LNCaP clone FGC (cell line): ENCODE measurements around the gene CCDC12.
A peak's percentile ranks its signal among the peaks of the same experiment; 100 is the strongest.
"Not testable (repeated sequence)": the region's sequence is repeated elsewhere in the genome, so short reads cannot be mapped to it uniquely, and the experiment has no call there.

Source experiments
- DNase-seq: peaks from one replicate; pipeline ENCODE4 v3.0.0-alpha.2; 2011; ENCODE audit warnings: low read depth
- H3K4me3 ChIP-seq: 2 replicates; pipeline ENCODE4 v1.5.1; 2011; ENCODE audit warnings: mild to moderate bottlenecking, low read depth, low read length, control low read depth
- TF ChIP-seq, protein P1 (sequence below): IDR thresholded peaks from 2 replicates; pipeline ENCODE4 v1.5.1; 2012; ENCODE audit warnings: mild to moderate bottlenecking; ENCODE audit not compliant: control insufficient read depth, insufficient read depth; ENCODE audit errors: extremely low read depth

CCDC12 gene

DNA sequence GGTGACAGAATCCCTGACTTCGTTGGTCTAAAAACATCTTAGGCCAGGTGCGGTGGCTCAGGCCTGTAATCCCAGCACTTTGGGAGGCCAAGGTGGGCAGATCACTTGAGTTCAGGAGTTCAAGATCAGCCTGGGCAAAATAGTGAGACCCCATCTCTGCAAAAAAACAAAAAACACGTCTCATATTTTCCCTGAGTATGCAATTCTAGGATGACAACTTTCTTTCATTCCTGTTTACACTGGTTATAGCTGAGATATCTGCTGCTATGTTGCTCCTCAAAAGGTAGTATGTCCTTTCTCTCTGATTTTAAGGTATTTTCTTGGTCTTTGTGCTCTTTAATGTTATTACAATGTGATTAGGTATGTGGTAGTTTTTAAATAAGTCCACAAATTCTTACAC, 59.7 kb downstream of the CCDC12 start:
- DNase-seq, result no peak
- no peak overlapping the region for H3K4me3 ChIP-seq
- TF ChIP-seq, protein P1, sequence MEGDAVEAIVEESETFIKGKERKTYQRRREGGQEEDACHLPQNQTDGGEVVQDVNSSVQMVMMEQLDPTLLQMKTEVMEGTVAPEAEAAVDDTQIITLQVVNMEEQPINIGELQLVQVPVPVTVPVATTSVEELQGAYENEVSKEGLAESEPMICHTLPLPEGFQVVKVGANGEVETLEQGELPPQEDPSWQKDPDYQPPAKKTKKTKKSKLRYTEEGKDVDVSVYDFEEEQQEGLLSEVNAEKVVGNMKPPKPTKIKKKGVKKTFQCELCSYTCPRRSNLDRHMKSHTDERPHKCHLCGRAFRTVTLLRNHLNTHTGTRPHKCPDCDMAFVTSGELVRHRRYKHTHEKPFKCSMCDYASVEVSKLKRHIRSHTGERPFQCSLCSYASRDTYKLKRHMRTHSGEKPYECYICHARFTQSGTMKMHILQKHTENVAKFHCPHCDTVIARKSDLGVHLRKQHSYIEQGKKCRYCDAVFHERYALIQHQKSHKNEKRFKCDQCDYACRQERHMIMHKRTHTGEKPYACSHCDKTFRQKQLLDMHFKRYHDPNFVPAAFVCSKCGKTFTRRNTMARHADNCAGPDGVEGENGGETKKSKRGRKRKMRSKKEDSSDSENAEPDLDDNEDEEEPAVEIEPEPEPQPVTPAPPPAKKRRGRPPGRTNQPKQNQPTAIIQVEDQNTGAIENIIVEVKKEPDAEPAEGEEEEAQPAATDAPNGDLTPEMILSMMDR, result no peak

DNA sequence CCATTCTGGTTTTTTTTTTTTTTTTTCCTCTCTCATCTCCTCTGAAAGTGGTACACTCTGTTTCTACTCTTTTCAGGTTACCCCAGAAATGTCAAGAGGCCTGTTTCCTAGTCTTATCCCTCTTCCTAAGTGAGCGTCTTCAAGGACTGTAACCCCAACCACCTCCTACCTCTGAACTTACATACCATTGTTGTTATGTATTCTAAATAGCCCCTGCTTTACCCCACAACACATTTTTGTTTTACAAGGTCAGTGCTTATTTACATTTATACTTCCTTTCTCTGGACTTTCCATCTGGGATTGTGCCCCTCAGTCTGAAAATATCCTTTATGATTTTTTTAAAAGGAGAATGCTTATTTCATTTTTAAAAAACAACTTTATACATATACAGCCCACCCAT, 60.3 kb downstream of the CCDC12 start:
- no peak for DNase-seq
- no peak overlapping the region for H3K4me3 ChIP-seq
- TF ChIP-seq, protein P1, result no peak

DNA sequence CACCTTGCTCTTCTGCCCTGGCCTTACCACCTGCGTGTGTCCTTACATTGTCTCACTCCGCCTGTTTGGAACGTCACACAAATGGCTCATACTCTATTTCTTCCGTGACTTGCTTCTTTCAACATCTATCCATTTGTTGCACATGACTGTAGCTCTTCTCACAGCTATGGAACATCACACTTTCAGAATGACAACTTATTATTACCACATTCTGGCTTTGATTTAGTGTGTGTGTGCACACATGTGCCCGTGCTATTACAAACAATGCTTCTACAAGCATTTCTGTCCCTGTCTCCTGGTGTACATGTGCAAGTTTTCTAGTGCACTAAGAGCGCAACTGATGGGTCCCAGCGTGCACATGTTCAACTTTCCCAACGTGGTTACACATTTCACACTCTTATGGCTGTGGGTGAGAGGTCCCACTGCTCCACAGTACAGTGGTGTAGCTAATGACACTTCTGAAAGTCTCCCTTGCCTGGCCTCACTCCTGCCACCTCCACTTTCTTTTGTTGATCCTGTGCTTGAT, 61.2 kb downstream of the CCDC12 start:
- H3K4me3 ChIP-seq, result no peak overlapping the region
- TF ChIP-seq, protein P1, result no peak
- DNase-seq, result no peak

DNA sequence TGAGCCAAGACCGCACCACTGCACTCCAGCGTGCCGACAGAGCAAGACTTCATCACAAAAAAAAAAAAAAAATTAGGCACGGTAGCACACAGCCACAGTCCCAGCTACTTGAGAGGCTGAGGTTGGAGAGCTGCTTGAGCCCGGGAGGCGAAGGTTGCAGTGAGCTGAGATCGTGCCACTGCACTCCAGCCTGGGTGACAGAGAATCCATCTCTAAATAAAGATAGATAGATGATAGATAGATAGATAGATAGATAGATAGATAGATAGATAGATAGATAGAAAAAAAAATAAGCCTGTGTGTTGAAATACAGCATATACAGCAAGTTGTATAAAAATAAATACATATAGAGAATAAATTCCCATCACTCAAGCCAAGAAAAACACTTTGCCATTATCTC, 61.7 kb downstream of the CCDC12 start:
- no peak for DNase-seq
- no peak overlapping the region for H3K4me3 ChIP-seq
- TF ChIP-seq, protein P1, result no peak

DNA sequence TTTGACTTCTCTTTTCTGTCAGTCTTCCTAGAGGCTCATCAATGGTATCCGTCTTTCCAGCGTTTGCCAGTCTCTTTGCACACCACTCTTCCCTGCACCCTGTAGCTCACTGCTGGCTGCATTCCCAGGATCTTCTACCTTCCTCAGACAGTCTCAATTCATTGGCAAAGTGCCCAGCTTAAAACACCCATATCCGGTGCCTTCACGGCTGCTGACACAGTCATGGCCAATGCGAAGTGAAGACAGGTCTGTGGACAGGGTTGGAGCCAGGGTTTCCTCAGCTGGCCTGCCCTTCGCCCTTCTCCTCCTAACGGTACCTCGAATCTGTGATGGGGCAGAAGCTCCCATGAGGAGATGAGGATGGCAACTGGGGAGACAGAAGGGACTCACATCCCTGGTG, 62.9 kb downstream of the CCDC12 start:
- H3K4me3 ChIP-seq, result no peak overlapping the region
- peak; percentile 83 for DNase-seq
- TF ChIP-seq, protein P1, result no peak

DNA sequence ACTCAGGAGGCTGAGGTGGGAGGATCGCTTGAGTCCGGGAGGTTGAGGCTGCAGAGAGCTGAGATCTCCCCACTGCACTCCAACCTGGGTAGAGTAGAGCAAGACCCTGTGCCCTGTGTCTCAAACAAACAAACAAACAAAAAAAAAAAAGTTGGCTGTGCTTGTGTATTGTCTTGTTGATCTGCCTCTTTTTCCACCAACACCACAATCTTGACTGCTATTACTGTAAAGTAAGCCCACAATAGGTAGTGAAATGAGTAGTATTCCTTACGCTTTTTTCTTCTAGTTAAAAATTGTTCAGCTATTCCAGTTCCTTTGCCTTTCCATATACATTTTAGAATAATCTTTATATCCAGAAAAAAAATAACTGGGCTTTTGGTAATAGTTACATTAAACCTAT, 63.6 kb downstream of the CCDC12 start:
- DNase-seq, result no peak
- TF ChIP-seq, protein P1, result no peak
- no peak overlapping the region for H3K4me3 ChIP-seq

DNA sequence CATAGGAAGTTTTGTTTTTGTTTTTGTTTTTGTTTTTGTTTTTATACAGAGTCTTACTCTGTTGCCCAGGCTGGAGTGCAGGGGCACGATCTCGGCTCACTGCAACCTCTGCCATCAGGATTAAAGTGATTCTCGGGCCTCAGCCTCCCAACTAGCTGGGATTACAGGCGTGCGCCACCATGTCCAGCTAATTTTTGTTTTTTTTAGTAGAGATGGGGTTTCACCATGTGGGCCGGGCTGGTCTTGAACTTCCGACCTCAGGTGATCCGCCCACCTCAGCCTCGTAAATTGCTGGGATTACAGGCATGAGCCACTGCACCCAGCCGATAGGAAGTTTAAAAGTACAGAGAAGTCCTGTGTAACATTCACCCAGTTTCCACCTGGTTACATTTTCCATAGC, 65.6 kb downstream of the CCDC12 start:
- not testable (repeated sequence) for H3K4me3 ChIP-seq

More for the DNA sequence above, 65.6 kb downstream of the CCDC12 start:
- DNase-seq, result not testable (repeated sequence)
